PC-9 (cell line): ENCODE measurements around the gene OR6C65. TPM values are rescaled to one million over a fixed set of nuclear protein-coding genes. Genes with fewer than 3 reads are reported as not detected.

Source experiments
- BruUV-seq: library from RNA; stranded (reverse); fragments of 400-500 nt; replicated peaks from 2 replicates; lab custom pipeline; 2021; lab: Mats Ljungman, UMichigan
- CTCF ChIA-PET: fragments of 300-600 bp; sonication (Branson Sonifier 250); formaldehyde crosslinking; loops from one replicate; lab custom pipeline; 2022; ENCODE audit warnings: antibody characterized with exemption; lab: Charles Lee
- POLR2A ChIA-PET: fragments of 300-600 bp; sonication (Branson Sonifier 250); formaldehyde crosslinking; loops from one replicate; lab custom pipeline; 2022; ENCODE audit warnings: antibody characterized with exemption; ENCODE audit not compliant: unreplicated experiment; lab: Charles Lee
- DNase-seq, 2 experiments: peaks; one replicate each; pipeline versions ENCODE4 v3.0.0 to v3.0.0-alpha.2; 2015 to 2022; ENCODE audit warnings: mixed read lengths in 1 of 2
- H2AFZ ChIP-seq: fragments of 200-600 bp; sonication (generic); 2 replicates; pipeline ENCODE4 v1.8.1; 2017; ENCODE audit warnings: antibody characterized with exemption
- H3F3A ChIP-seq: fragments of 200-600 bp; sonication (generic); 2 replicates; pipeline ENCODE4 v1.8.1; 2017; ENCODE audit warnings: antibody characterized with exemption, mild to moderate bottlenecking, low read depth; ENCODE audit not compliant: insufficient read depth
- H3K27ac ChIP-seq: fragments of 200-600 bp; sonication (generic); 2 replicates; pipeline ENCODE4 v1.6.1; 2016; ENCODE audit warnings: mixed run types
- H3K27me3 ChIP-seq: fragments of 200-600 bp; sonication (generic); 2 replicates; pipeline ENCODE4 v1.6.1; 2016; ENCODE audit warnings: low read depth, mixed run types; ENCODE audit not compliant: insufficient read depth
- H3K36me3 ChIP-seq: fragments of 200-600 bp; sonication (generic); 2 replicates; pipeline ENCODE4 v1.6.1; 2016; ENCODE audit warnings: low read depth, mixed run types
- H3K4me1 ChIP-seq: fragments of 200-600 bp; sonication (generic); replicated peaks from 2 replicates; pipeline ENCODE4 v1.6.1; 2016; ENCODE audit warnings: mixed run types; ENCODE audit not compliant: insufficient read depth
- H3K4me2 ChIP-seq: fragments of 200-600 bp; sonication (generic); 2 replicates; pipeline ENCODE4 v1.6.1; 2017; ENCODE audit warnings: mixed run types
- H3K4me3 ChIP-seq: fragments of 200-600 bp; sonication (generic); 2 replicates; pipeline ENCODE4 v1.6.1; 2016; ENCODE audit warnings: mixed run types
- H3K79me2 ChIP-seq: fragments of 200-600 bp; sonication (generic); 2 replicates; pipeline ENCODE4 v1.6.1; 2017; ENCODE audit warnings: low read depth, mixed run types
- H3K9me2 ChIP-seq: fragments of 200-600 bp; sonication (generic); 2 replicates; pipeline ENCODE4 v1.8.1; 2017; ENCODE audit warnings: mild to moderate bottlenecking; ENCODE audit not compliant: insufficient read depth
- H3K9me3 ChIP-seq: fragments of 200-600 bp; sonication (generic); 2 replicates; pipeline ENCODE4 v1.8.1; 2016; ENCODE audit warnings: low read depth; ENCODE audit not compliant: insufficient read depth
- H4K20me1 ChIP-seq: fragments of 200-600 bp; sonication (generic); 2 replicates; pipeline ENCODE4 v1.8.1; 2017; ENCODE audit not compliant: insufficient read depth
- CTCF ChIP-seq: fragments of 200-600 bp; sonication (generic); conservative IDR thresholded peaks from 2 replicates; pipeline ENCODE4 v1.6.1; 2017; ENCODE audit warnings: mixed run types, antibody characterized with exemption, mild to moderate bottlenecking, moderate library complexity
- EZH2 ChIP-seq: fragments of 200-600 bp; sonication (generic); IDR thresholded peaks from 2 replicates; pipeline ENCODE4 v1.8.0; 2017; ENCODE audit warnings: antibody characterized with exemption, low read depth
- intact Hi-C: fragments of 100-400 bp; cut with micrococcal nuclease; formaldehyde crosslinking; loops from one replicate; pipeline ENCODE4 v1.10.0; 2022; ENCODE audit not compliant: unreplicated experiment
- total RNA-seq: library from RNA; stranded (reverse); gene quantifications from 2 replicates; pipeline ENCODE4 v1.2.3, GENCODE V29; 2021

The OR6C65 gene
- total RNA-seq, 1 experiment from 2014 or later: not detected

DNA sequence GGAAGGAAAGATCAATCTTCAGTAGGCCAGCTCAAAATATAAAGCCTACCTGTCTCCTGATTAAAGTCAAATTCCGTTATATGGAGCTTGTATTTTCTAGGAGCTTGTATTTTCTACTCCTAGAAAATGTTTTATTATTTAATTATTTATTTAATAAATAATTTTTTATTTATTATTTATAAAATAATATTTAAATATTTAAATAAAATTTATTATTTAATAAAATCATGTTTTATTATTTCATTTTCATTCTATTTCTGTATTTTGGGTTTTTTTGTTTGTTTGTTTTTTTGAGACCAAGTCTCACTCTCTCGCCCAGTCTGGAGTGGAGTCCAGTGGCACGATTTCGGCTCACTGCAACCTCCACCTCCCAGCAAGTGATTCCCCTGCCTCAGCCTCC lies 27.8 kb upstream of the OR6C65 start:
- Histone ChIP-seq H3K4me3 (no peak overlapping the region), H3K27ac (no peak overlapping the region), H4K20me1 (no peaks in the 10 kb centered on the region), H3K9me2 (no peaks in the 10 kb centered on the region), H3K36me3 (no peaks in the 10 kb centered on the region), H3K9me3 (no peaks in the 10 kb centered on the region; the same call in 1 of the 2 replicates), H3F3A (no peaks in the 10 kb centered on the region), H2AFZ (no peak overlapping the region), H3K4me1 (no peaks in the 10 kb centered on the region), H3K4me2 (no peak overlapping the region), H3K27me3 (no peaks in the 10 kb centered on the region), H3K79me2 (no peaks in the 10 kb centered on the region)
- intact Hi-C loops: no loop called here
- BruUV-seq: no TSS peak
- CTCF ChIA-PET: no interaction called here
- POLR2A ChIA-PET: no interaction called here
- DNase-seq: no peak
- no peak for TF ChIP-seq EZH2
- no peak for TF ChIP-seq CTCF

GRCh38 chr12:55385891-55386290 lies 14.4 kb upstream of the OR6C65 start:
- H3K4me3 ChIP-seq: no peak overlapping the region
- H3K4me1 ChIP-seq: no peaks in the 10 kb centered on the region
- intact Hi-C loops: no loop called here
- H3K27ac ChIP-seq: no peak overlapping the region
- H3F3A ChIP-seq: no peaks in the 10 kb centered on the region
- ChIA-PET CTCF (no interaction called here), POLR2A (no interaction called here)
- H3K9me3 ChIP-seq: no peaks in the 10 kb centered on the region
- no peaks in the 10 kb centered on the region for H3K36me3 ChIP-seq
- H3K27me3 ChIP-seq: no peaks in the 10 kb centered on the region
- no peak for DNase-seq
- H2AFZ ChIP-seq: no peak overlapping the region
- no peak for TF ChIP-seq EZH2
- TF ChIP-seq CTCF: no peak
- H3K79me2 ChIP-seq: no peaks in the 10 kb centered on the region
- no peaks in the 10 kb centered on the region for H4K20me1 ChIP-seq
- no peaks in the 10 kb centered on the region; the same call in 1 of the 2 replicates for H3K9me2 ChIP-seq
- no TSS peak for BruUV-seq
- no peak overlapping the region for H3K4me2 ChIP-seq

GRCh38 chr12:55392032-55392795 lies 8.1 kb upstream of the OR6C65 start:
- TF ChIP-seq EZH2: no peak
- no peak for TF ChIP-seq CTCF
- Histone ChIP-seq H3K4me3 (no peak overlapping the region), H3K27ac (no peak overlapping the region), H2AFZ (no peak overlapping the region), H4K20me1 (no peaks in the 10 kb centered on the region), H3K79me2 (no peaks in the 10 kb centered on the region), H3F3A (no peaks in the 10 kb centered on the region), H3K4me2 (no peak overlapping the region), H3K4me1 (no peaks in the 10 kb centered on the region), H3K9me3 (no peaks in the 10 kb centered on the region), H3K9me2 (no peaks in the 10 kb centered on the region; the same call in 1 of the 2 replicates), H3K36me3 (no peaks in the 10 kb centered on the region), H3K27me3 (0 out of 2 replicates have a peak, but pooled peaks cover 3% of the 10 kb centered on the region)
- DNase-seq: no peak
- ChIA-PET CTCF (no interaction called here), POLR2A (no interaction called here)
- no TSS peak for BruUV-seq
- intact Hi-C loops: no loop called here
